Measurements from ENCODE around the gene LTK.

LTK gene

GRCh38 chr15:41530363-41530956 is 16.8 kb upstream of the LTK start:
- no peak for DNase-seq (ENCODE audit: low read depth)

- DNase-seq (ENCODE audit: low read depth) = no peak
Observed at GRCh38 chr15:41523097-41523496, 9.5 kb upstream of the LTK start.

GRCh38 chr15:41521614-41522013 is 8.0 kb upstream of the LTK start:
- DNase-seq (ENCODE audit: low read depth) = no peak

GRCh38 chr15:41520636-41521035 is 7.0 kb upstream of the LTK start:
- no peak for DNase-seq (ENCODE audit: low read depth)

- DNase-seq (ENCODE audit: low read depth) = no peak
Observed at GRCh38 chr15:41517895-41518449, 4.3 kb upstream of the LTK start.

GRCh38 chr15:41512940-41513505 is 604 bp downstream of the LTK start:
- DNase-seq (ENCODE audit: low read depth) = no peak

GRCh38 chr15:41512512-41512939 is 1.1 kb downstream of the LTK start:
- no peak for DNase-seq (ENCODE audit: low read depth)

- no peak for DNase-seq (ENCODE audit: low read depth)
Observed at GRCh38 chr15:41511899-41512369, 1.7 kb downstream of the LTK start.

GRCh38 chr15:41511331-41511898 is 2.2 kb downstream of the LTK start:
- no peak for DNase-seq (ENCODE audit: low read depth)

GRCh38 chr15:41510728-41511127 is 2.9 kb downstream of the LTK start:
- no peak for DNase-seq (ENCODE audit: low read depth)

- no peak for DNase-seq (ENCODE audit: low read depth)
Observed at GRCh38 chr15:41507820-41508290, 5.8 kb downstream of the LTK start.

- DNase-seq (ENCODE audit: low read depth) = no peak
Observed at GRCh38 chr15:41506796-41507341, 6.8 kb downstream of the LTK start.

GRCh38 chr15:41505776-41506175 is 7.9 kb downstream of the LTK start:
- DNase-seq (ENCODE audit: low read depth) = no peak

- DNase-seq (ENCODE audit: low read depth) = no peak
Observed at GRCh38 chr15:41504751-41505492, 8.7 kb downstream of the LTK start.

- DNase-seq (ENCODE audit: low read depth) = no peak
Observed at GRCh38 chr15:41503669-41504010, 10.0 kb downstream of the LTK start.

- no peak for DNase-seq (ENCODE audit: low read depth)
Observed at GRCh38 chr15:41502795-41503668, 10.6 kb downstream of the LTK start.

GRCh38 chr15:41501931-41502794 is 11.5 kb downstream of the LTK start:
- no peak for DNase-seq (ENCODE audit: low read depth)

- no peak for DNase-seq (ENCODE audit: low read depth)
Observed at GRCh38 chr15:41501191-41501917, 12.3 kb downstream of the LTK start.

GRCh38 chr15:41499109-41499851 is 14.3 kb downstream of the LTK start:
- DNase-seq (ENCODE audit: low read depth) = no peak

All from fibroblast of gingiva (primary cell).